ENCODE measurements around the gene DST. TPM values are rescaled to one million over a fixed set of nuclear protein-coding genes. Genes with fewer than 3 reads are reported as not detected.
A peak's percentile ranks its signal among the peaks of the same experiment; 100 is the strongest.

The DST gene
- total and polyA plus RNA-seq, 2 of the 4 experiments (the other 2 are of a cell fraction): 97.7 to 452 TPM

DNA sequence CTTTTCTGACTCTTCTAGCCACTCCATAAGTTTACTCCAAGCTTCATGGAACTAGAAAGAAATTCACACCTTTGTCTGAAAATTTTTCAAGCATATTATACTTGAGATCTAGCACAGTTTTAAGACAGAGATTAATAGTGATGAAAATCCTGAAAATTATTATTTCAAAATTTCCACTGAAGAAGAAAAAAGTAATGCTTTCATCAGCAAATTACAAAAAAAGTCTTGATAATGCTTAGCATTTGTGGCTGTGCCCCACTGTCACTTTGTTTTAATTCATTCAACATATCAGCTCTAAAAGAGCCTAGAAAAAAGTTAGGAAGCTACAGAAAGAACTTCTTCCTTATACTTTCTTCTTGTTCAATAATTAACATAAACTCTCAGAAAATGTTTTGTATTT lies 153.1 kb downstream of the DST start:
- no peaks in the 10 kb centered on the region for H3K27me3 ChIP-seq (ENCODE audit: control insufficient read depth, insufficient read depth, low read length)
- no peak overlapping the region for H2BK5ac ChIP-seq (ENCODE audit: low read depth, low read length, poor library complexity, severe bottlenecking)
- H4K5ac ChIP-seq (ENCODE audit: low read depth, low read length): no peak overlapping the region
- H3K14ac ChIP-seq (replicated peaks; ENCODE audit: low read depth, low read length): no peak overlapping the region
- H2BK15ac ChIP-seq (ENCODE audit: low read depth, low read length): no peak overlapping the region
- no peak overlapping the region for H4K91ac ChIP-seq (ENCODE audit: insufficient read depth, low read depth, low read length)
- no peak overlapping the region for H4K8ac ChIP-seq (ENCODE audit: low read depth in 2 of 2, low read length in 2 of 2)
- peaks cover 7% of the 10 kb centered on the region; the same call in 1 of the 2 replicates for H4K20me1 ChIP-seq (ENCODE audit: insufficient read depth, low read length)
- intact Hi-C loops (cut with micrococcal nuclease): no loop called here
- no peak overlapping the region for H2AK5ac ChIP-seq (ENCODE audit: low read depth, low read length)
- H3K4me1 ChIP-seq (ENCODE audit: control insufficient read depth, insufficient read depth, low read length): peaks cover 8% of the 10 kb centered on the region
- H3K4me2 ChIP-seq (ENCODE audit: low read depth, low read length): no peak overlapping the region
- no peak overlapping the region for H2BK120ac ChIP-seq (ENCODE audit: low read depth, low read length)
- no peak overlapping the region for H3K18ac ChIP-seq (ENCODE audit: low read depth, low read length)
- no TSS peak for BruUV-seq (replicated peaks)
- dilution Hi-C loops (cut with HindIII; ENCODE audit: low sequenced_read_pairs, unreplicated experiment): no loop called here
- no peak overlapping the region for H3K23ac ChIP-seq (ENCODE audit: low read depth, low read length)
- TF ChIP-seq MAFK (IDR thresholded peaks at IDR 0.05; ENCODE audit: low read depth, low read length): peak; percentile 57
- TF ChIP-seq RCOR1 (IDR thresholded peaks at IDR 0.05; ENCODE audit: insufficient replicate concordance, low read length): no peak
- TF ChIP-seq SMC3 (IDR thresholded peaks at IDR 0.05; ENCODE audit: low read depth, low read length): no peak
- TF ChIP-seq FOS (IDR thresholded peaks at IDR 0.05; ENCODE audit: low read depth, low read length): no peak
- no peak for TF ChIP-seq CEBPB (IDR thresholded peaks at IDR 0.05; ENCODE audit: low read depth, low read length)
- TF ChIP-seq MXI1 (IDR thresholded peaks at IDR 0.05; ENCODE audit: borderline replicate concordance, low read depth, low read length): no peak
- TF ChIP-seq RFX5 (IDR thresholded peaks at IDR 0.05; ENCODE audit: low read depth, low read length): no peak
- TF ChIP-seq, protein P1, sequence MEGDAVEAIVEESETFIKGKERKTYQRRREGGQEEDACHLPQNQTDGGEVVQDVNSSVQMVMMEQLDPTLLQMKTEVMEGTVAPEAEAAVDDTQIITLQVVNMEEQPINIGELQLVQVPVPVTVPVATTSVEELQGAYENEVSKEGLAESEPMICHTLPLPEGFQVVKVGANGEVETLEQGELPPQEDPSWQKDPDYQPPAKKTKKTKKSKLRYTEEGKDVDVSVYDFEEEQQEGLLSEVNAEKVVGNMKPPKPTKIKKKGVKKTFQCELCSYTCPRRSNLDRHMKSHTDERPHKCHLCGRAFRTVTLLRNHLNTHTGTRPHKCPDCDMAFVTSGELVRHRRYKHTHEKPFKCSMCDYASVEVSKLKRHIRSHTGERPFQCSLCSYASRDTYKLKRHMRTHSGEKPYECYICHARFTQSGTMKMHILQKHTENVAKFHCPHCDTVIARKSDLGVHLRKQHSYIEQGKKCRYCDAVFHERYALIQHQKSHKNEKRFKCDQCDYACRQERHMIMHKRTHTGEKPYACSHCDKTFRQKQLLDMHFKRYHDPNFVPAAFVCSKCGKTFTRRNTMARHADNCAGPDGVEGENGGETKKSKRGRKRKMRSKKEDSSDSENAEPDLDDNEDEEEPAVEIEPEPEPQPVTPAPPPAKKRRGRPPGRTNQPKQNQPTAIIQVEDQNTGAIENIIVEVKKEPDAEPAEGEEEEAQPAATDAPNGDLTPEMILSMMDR (conservative IDR thresholded peaks at IDR 0.05; ENCODE audit: low read depth, low read length): no peak
- peaks cover 5% of the 10 kb centered on the region; the same call in 1 of the 2 replicates for H3K9me1 ChIP-seq (ENCODE audit: insufficient read depth, low read length)
- H3K4ac ChIP-seq (ENCODE audit: low read depth, low read length): no peak overlapping the region
- no peak overlapping the region for H2BK20ac ChIP-seq (ENCODE audit: low read depth, low read length)
- peaks cover 3 to 24% of the 10 kb centered on the region in 2 experiments for H3K79me1 ChIP-seq (ENCODE audit: low read depth in 1 of 2, low read length in 2 of 2)
- CTCF ChIA-PET: no interaction called here
- H3K9me3 ChIP-seq (ENCODE audit: control insufficient read depth, insufficient read depth, low read length): no peaks in the 10 kb centered on the region
- H2AFZ ChIP-seq (replicated peaks; ENCODE audit: low read length, poor library complexity): no peak overlapping the region
- in situ Hi-C loops (cut with MboI; ENCODE audit: low sequenced_read_pairs): no loop called here
- ATAC-seq (ENCODE audit: low read depth): no peak
- POLR2A ChIA-PET (ENCODE audit: unreplicated experiment): no interaction called here
- no peak overlapping the region for H2AK9ac ChIP-seq (replicated peaks; ENCODE audit: low read depth, low read length, poor library complexity)
- DNase-seq: no peak
- no peak overlapping the region for H3K56ac ChIP-seq (ENCODE audit: extremely low read depth, insufficient read depth, low read length)
- H3K9ac ChIP-seq (ENCODE audit: low read depth, low read length): no peak overlapping the region
- H3K4me3 ChIP-seq (ENCODE audit: insufficient read depth, low read depth, low read length): no peak overlapping the region
- H3K36me3 ChIP-seq (ENCODE audit: control insufficient read depth, insufficient read depth, low read length): peaks cover 37% of the 10 kb centered on the region
- no peak overlapping the region for H3K27ac ChIP-seq (ENCODE audit: insufficient read depth, low read length)
